ENCODE measurements around the gene RIPOR2. TPM values are rescaled to one million over a fixed set of nuclear protein-coding genes. Genes with fewer than 3 reads are reported as not detected.

Gene RIPOR2
- total RNA-seq, 1 experiment from 2014 or later = 5.0 TPM

DNA sequence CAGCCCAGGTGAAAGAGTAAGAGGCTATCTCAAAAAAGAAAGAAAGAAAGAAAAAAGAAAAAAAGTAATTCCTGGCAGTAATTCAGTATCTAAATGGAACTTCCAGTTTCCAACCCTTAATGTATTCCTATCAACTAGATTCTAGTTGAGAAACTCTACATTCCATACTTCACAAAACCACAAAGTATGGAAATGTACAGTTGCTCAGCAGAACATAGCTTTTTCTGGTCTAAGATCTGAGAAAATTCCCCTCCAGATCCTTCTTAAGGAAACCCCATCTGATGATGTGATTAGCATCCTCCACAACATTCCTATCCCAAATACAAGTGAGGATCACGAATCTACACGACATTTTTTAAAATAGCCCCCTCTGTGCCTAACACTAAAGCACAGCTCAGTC is 140.7 kb downstream of the RIPOR2 start:
- Histone ChIP-seq H2BK15ac (ENCODE audit: low read depth, low read length) (no peak overlapping the region), H3K4me2 (ENCODE audit: insufficient read depth, insufficient read length, low read length) (no peak overlapping the region), H3K4ac (ENCODE audit: low read depth, low read length) (no peak overlapping the region), H4K20me1 (ENCODE audit: control insufficient read depth, insufficient read depth, insufficient read length) (no peaks in the 10 kb centered on the region), H2BK12ac (ENCODE audit: insufficient read length, low read depth, low read length) (no peak overlapping the region), H3K9ac (ENCODE audit: extremely low read depth, insufficient read length, low read length) (no peak overlapping the region), H4K5ac (ENCODE audit: insufficient read length, low read depth, low read length) (no peak overlapping the region), H3K18ac (ENCODE audit: insufficient read length, low read depth, low read length) (no peak overlapping the region), H3K14ac (ENCODE audit: insufficient read depth, low read length) (no peak overlapping the region), H3K56ac (ENCODE audit: insufficient read length, low read depth, low read length) (no peak overlapping the region), H4K91ac (ENCODE audit: insufficient read length, low read depth, low read length) (no peak overlapping the region), H4K8ac (replicated peaks; ENCODE audit: insufficient read length, low read depth, low read length) (no peak overlapping the region), H3K23me2 (ENCODE audit: insufficient read length, low read depth, low read length, poor library complexity, severe bottlenecking) (no peaks in the 10 kb centered on the region), H2BK5ac (ENCODE audit: insufficient read length, low read length) (no peak overlapping the region), H3K79me1 (ENCODE audit: insufficient read depth, low read depth, low read length, poor library complexity, severe bottlenecking) (no peaks in the 10 kb centered on the region), H2BK120ac (ENCODE audit: low read depth, low read length, poor library complexity, severe bottlenecking) (no peak overlapping the region), H3K4me1 (ENCODE audit: insufficient read depth, low read length) (peaks cover 5% of the 10 kb centered on the region), H2BK20ac (ENCODE audit: low read depth, low read length, poor library complexity, severe bottlenecking) (no peak overlapping the region), H3K23ac (ENCODE audit: insufficient read length, low read depth, low read length) (no peak overlapping the region), H3K9me3 (ENCODE audit: control insufficient read depth, low read depth, low read length) (no peaks in the 10 kb centered on the region), H3K27me3 (ENCODE audit: insufficient read depth, low read length) (no peaks in the 10 kb centered on the region), H2AK5ac (ENCODE audit: insufficient read length, low read length) (no peak overlapping the region), H3T11ph (ENCODE audit: low read length) (no peak overlapping the region), H3K79me2 (ENCODE audit: insufficient read depth, low read length) (no peaks in the 10 kb centered on the region), H3K27ac (ENCODE audit: insufficient read length, low read depth, low read length) (no peak overlapping the region), H2AFZ (ENCODE audit: low read length) (no peak overlapping the region)
- WGBS (ENCODE audit: extremely low coverage, insufficient read length, low lambda C conversion rate) = no CpG with 5 or more reads among the region's 2 CpGs
- Mint-ChIP-seq H3K27me3 (ENCODE audit: low read depth) (no peaks in the 10 kb centered on the region), H3K36me3 (ENCODE audit: insufficient read depth in 1 of 3, low read depth in 3 of 3) (peaks cover 0 to 4% (median 3%) of the 10 kb centered on the region in 3 experiments; a peak in 1 of 7 replicates), H3K4me3 (no peak overlapping the region), H3K9me3 (no peaks in the 10 kb centered on the region), H3K4me1 (peaks cover 13 to 15% of the 10 kb centered on the region in 2 experiments), H3K27ac (no peak overlapping the region)
- no peak for DNase-seq
- TF ChIP-seq, protein P1, sequence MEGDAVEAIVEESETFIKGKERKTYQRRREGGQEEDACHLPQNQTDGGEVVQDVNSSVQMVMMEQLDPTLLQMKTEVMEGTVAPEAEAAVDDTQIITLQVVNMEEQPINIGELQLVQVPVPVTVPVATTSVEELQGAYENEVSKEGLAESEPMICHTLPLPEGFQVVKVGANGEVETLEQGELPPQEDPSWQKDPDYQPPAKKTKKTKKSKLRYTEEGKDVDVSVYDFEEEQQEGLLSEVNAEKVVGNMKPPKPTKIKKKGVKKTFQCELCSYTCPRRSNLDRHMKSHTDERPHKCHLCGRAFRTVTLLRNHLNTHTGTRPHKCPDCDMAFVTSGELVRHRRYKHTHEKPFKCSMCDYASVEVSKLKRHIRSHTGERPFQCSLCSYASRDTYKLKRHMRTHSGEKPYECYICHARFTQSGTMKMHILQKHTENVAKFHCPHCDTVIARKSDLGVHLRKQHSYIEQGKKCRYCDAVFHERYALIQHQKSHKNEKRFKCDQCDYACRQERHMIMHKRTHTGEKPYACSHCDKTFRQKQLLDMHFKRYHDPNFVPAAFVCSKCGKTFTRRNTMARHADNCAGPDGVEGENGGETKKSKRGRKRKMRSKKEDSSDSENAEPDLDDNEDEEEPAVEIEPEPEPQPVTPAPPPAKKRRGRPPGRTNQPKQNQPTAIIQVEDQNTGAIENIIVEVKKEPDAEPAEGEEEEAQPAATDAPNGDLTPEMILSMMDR (conservative IDR thresholded peaks at IDR 0.05) = no peak

Data from H9 (cell line).